Right lobe of liver (tissue), 6 donors: ENCODE data around the gene THADA. TPM values are rescaled to one million over a fixed set of nuclear protein-coding genes. Genes with fewer than 3 reads are reported as not detected.

ENCODE experiments used
- ATAC-seq, 4 donors: fragments of 200-7000 bp; cut with Tn5 transposase; one replicate each; pipeline ENCODE4 v1.9.1; 2020; ENCODE audit warnings: mild to moderate bottlenecking in 4 of 4, moderate library complexity in 4 of 4
- DNase-seq, 3 donors: peaks; one replicate each; pipeline ENCODE4 v3.0.0-alpha.2; 2020
- H3K27ac ChIP-seq, 3 donors: fragments of 200-600 bp; one replicate each; pipeline ENCODE4 v1.8.0; 2022
- H3K27me3 ChIP-seq, 2 donors: fragments of 200-600 bp; one replicate each; pipeline ENCODE4 v1.8.0; 2022
- H3K36me3 ChIP-seq, 4 donors: fragments of 200-600 bp; sonication (generic) in 1 of 4; one replicate each; pipeline versions ENCODE4 v1.5.1 to v1.8.0; 2017 to 2022; ENCODE audit warnings: control low read depth in 1 of 4
- H3K4me1 ChIP-seq, 4 donors: fragments of 200-600 bp; sonication (generic) in 1 of 4; one replicate each; pipeline versions ENCODE4 v1.5.1 to v1.8.0; 2017 to 2022; ENCODE audit warnings: control low read depth in 1 of 4
- H3K4me3 ChIP-seq, 3 donors: fragments of 200-600 bp; one replicate each; pipeline ENCODE4 v1.8.0; 2022
- H3K9me3 ChIP-seq, 4 donors: fragments of 200-600 bp; sonication (generic) in 1 of 4; one replicate each; pipeline versions ENCODE4 v1.5.1 to v1.8.0; 2017 to 2022; ENCODE audit warnings: control low read depth in 1 of 4
- CTCF ChIP-seq, 4 donors: fragments of 200-600 bp in 3 of 4; fragments of 450-650 bp in 1 of 4; IDR thresholded peaks; one replicate each; pipeline versions ENCODE4 v1.5.1 to v1.8.0; 2016 to 2022; ENCODE audit warnings: antibody characterized with exemption in 4 of 4, mild to moderate bottlenecking in 2 of 4
- POLR2A ChIP-seq: fragments of 450-650 bp; IDR thresholded peaks from one replicate; pipeline ENCODE4 v1.6.1; 2017; ENCODE audit warnings: antibody characterized with exemption, mild to moderate bottlenecking
- WGBS: methylation state at CpG from one replicate; pipeline ENCODE4 v1.1.6; 2018; ENCODE audit warnings: low coverage, low lambda C conversion rate; ENCODE audit not compliant: insufficient coverage; ENCODE audit errors: missing lambda C conversion rate; 5-methylcytosine and 5-hydroxymethylcytosine counted together
- intact Hi-C, 2 donors: fragments of 100-400 bp; cut with DNase I; formaldehyde crosslinking; loops; one replicate each; pipeline versions ENCODE4 v1.11.2 to v1.14.1; 2022
- total RNA-seq, 6 experiments: library from RNA; depleted of rRNA in 2 of 6; stranded (reverse); fragments of >200 nt in 2 of 6; fragmentation: NEBNext Ultra II Directional in 3 of 6; extraction: Animal tissue kit (Norgen Biotek cat#: 25700) in 3 of 6; gene quantifications; one replicate each; pipeline versions ENCODE4 v1.1.0 to v1.2.4, GENCODE V29; 2016 to 2023
- donor health status: DM: no; HTN: yes; CAD: no.
- donor health status: DM: no; HTN: no; CAD: no.
- donor health status: DM: no; HTN: no; CAD: no.
- donor health status: DM: no; HTN: yes; CAD: no.
- donor health status: DM: no; HTN: yes; CAD: no.

The THADA gene
- total RNA-seq, 6 experiments from 2014 or later = 12.2 to 21.6 (median 14.0) TPM

GRCh38 chr2:43293744-43294695, 301.8 kb downstream of the THADA start:
- H3K4me3 ChIP-seq = no peak overlapping the region
- TF ChIP-seq POLR2A (no peak), CTCF (IDR thresholded peaks at IDR 0.05) (no peak)
- ATAC-seq = peak; percentile 83 to 98 (median 92)
- no peaks in the 10 kb centered on the region for H3K36me3 ChIP-seq
- DNase-seq = peak in 1 of 3 donors; percentile 56
- intact Hi-C loops = no loop called here
- H3K9me3 ChIP-seq = no peaks in the 10 kb centered on the region
- peak overlapping the region; percentile 66 to 85 (median 76) for H3K27ac ChIP-seq
- peaks cover 0 to 26% (median 7%) of the 10 kb centered on the region in 4 donors for H3K4me1 ChIP-seq
- no peaks in the 10 kb centered on the region for H3K27me3 ChIP-seq
- WGBS = 38% methylated on average over 6 of the region's 6 CpGs

GRCh38 chr2:43292851-43293743, 302.7 kb downstream of the THADA start:
- TF ChIP-seq POLR2A = no peak
- TF ChIP-seq CTCF (IDR thresholded peaks at IDR 0.05) = no peak
- peak overlapping the region; percentile 66 to 85 (median 76) for H3K27ac ChIP-seq
- 73% methylated on average over 6 of the region's 11 CpGs for WGBS
- peaks cover 0 to 26% (median 7%) of the 10 kb centered on the region in 4 donors for H3K4me1 ChIP-seq
- no peaks in the 10 kb centered on the region for H3K27me3 ChIP-seq
- H3K36me3 ChIP-seq = no peaks in the 10 kb centered on the region
- ATAC-seq (peak in 2 of 4 donors; percentile 5 to 45), DNase-seq (no peak)
- H3K4me3 ChIP-seq = no peak overlapping the region
- intact Hi-C loops = no loop called here
- H3K9me3 ChIP-seq = no peaks in the 10 kb centered on the region

GRCh38 chr2:43292297-43292696, 303.5 kb downstream of the THADA start:
- Histone ChIP-seq H3K36me3 (no peaks in the 10 kb centered on the region), H3K4me1 (peaks cover 0 to 26% (median 7%) of the 10 kb centered on the region in 4 donors), H3K9me3 (no peaks in the 10 kb centered on the region), H3K27ac (peak overlapping the region in 2 of 3 donors; percentile 76 to 85), H3K27me3 (no peaks in the 10 kb centered on the region), H3K4me3 (no peak overlapping the region)
- WGBS = 43% methylated on average over 1 of the region's 1 CpG
- DNase-seq = peak in 2 of 3 donors; percentile 62 to 71
- peak; percentile 32 to 65 (median 50) for ATAC-seq
- TF ChIP-seq CTCF (IDR thresholded peaks at IDR 0.05) (no peak), POLR2A (no peak)
- intact Hi-C loops = no loop called here

- WGBS = 100% methylated on average over 4 of the region's 4 CpGs
- Histone ChIP-seq H3K27me3 (no peaks in the 10 kb centered on the region), H3K27ac (no peak overlapping the region), H3K4me3 (no peak overlapping the region), H3K4me1 (peaks cover 0 to 39% (median 9%) of the 10 kb centered on the region in 4 donors), H3K9me3 (peaks cover 0 to 5% (median 0%) of the 10 kb centered on the region in 4 donors), H3K36me3 (peaks cover 0 to 3% (median 0%) of the 10 kb centered on the region in 4 donors)
- TF ChIP-seq CTCF (IDR thresholded peaks at IDR 0.05) (no peak), POLR2A (no peak)
- ATAC-seq (no peak), DNase-seq (no peak)
- intact Hi-C loops = no loop called here
Measured at GRCh38 chr2:43289331-43289730, 306.5 kb downstream of the THADA start.
